ENCODE data around the gene RSRP1. TPM values are rescaled to one million over a fixed set of nuclear protein-coding genes. Genes with fewer than 3 reads are reported as not detected.

The RSRP1 gene
- total RNA-seq, 1 donor from 2014 or later = 83.4 TPM

DNA sequence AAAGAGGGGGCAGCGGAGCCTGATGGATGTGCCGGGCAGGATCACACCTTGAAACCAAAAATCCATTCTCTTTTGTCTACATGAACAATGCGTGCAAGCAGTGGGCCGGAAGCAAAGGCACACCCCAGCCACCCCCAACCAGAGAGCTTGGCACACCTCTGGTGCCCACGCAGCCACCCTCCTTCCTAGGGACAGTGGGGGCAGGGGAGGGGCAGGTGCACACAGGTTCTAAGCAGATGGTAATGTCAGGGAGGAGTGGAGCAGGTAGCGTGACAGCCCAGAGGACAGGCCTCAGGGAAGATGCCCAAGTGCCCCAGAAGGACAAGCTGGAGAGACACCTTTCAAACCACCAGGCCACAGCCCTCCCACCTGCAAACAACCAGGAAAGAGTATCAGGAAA, 51.4 kb downstream of the RSRP1 start:
- H3K9me3 Mint-ChIP-seq (ENCODE audit: unreplicated experiment) = peaks cover 5% of the 10 kb centered on the region
- no peak overlapping the region for H3K4me3 Mint-ChIP-seq (ENCODE audit: unreplicated experiment)
- TF ChIP-seq, protein P1, sequence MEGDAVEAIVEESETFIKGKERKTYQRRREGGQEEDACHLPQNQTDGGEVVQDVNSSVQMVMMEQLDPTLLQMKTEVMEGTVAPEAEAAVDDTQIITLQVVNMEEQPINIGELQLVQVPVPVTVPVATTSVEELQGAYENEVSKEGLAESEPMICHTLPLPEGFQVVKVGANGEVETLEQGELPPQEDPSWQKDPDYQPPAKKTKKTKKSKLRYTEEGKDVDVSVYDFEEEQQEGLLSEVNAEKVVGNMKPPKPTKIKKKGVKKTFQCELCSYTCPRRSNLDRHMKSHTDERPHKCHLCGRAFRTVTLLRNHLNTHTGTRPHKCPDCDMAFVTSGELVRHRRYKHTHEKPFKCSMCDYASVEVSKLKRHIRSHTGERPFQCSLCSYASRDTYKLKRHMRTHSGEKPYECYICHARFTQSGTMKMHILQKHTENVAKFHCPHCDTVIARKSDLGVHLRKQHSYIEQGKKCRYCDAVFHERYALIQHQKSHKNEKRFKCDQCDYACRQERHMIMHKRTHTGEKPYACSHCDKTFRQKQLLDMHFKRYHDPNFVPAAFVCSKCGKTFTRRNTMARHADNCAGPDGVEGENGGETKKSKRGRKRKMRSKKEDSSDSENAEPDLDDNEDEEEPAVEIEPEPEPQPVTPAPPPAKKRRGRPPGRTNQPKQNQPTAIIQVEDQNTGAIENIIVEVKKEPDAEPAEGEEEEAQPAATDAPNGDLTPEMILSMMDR (IDR thresholded peaks at IDR 0.05; ENCODE audit: partially characterized antibody, unreplicated experiment) = no peak
- H3K36me3 Mint-ChIP-seq (ENCODE audit: unreplicated experiment) = no peaks in the 10 kb centered on the region
- H3K27me3 Mint-ChIP-seq (ENCODE audit: unreplicated experiment) = peaks cover 8% of the 10 kb centered on the region
- no peak for DNase-seq
- no peak overlapping the region for H3K27ac Mint-ChIP-seq (ENCODE audit: unreplicated experiment)
- peaks cover 27% of the 10 kb centered on the region for H3K4me1 Mint-ChIP-seq (ENCODE audit: low read depth, unreplicated experiment)

DNA sequence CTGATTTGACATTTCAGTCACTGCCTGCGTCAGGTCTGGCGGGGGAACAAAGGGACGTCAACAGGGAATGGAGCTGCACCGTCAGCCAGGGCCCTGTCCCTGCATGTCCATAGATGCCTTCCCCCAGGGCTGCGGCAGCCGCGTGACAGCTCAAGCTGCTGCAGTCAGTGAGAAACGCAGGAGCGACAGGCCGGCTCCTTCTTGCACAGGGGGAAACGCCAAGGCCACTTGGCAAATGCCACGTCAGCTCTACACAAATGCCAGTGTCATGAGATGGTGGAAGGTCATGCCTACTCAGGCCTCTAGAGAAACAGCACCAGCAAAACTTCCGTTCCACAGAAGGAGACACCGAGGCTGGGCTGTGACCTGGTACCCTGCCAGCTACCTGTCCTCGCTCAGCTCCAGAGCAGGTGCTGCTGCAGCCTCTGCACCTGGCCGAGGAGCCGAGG, 52.7 kb downstream of the RSRP1 start:
- no peak overlapping the region for H3K4me3 Mint-ChIP-seq (ENCODE audit: unreplicated experiment)
- TF ChIP-seq, protein P1 (IDR thresholded peaks at IDR 0.05; ENCODE audit: partially characterized antibody, unreplicated experiment) = no peak
- no peak overlapping the region for H3K27ac Mint-ChIP-seq (ENCODE audit: unreplicated experiment)
- DNase-seq = no peak
- peaks cover 5% of the 10 kb centered on the region for H3K9me3 Mint-ChIP-seq (ENCODE audit: unreplicated experiment)
- H3K27me3 Mint-ChIP-seq (ENCODE audit: unreplicated experiment) = peaks cover 5% of the 10 kb centered on the region
- H3K36me3 Mint-ChIP-seq (ENCODE audit: unreplicated experiment) = no peaks in the 10 kb centered on the region
- H3K4me1 Mint-ChIP-seq (ENCODE audit: low read depth, unreplicated experiment) = peaks cover 25% of the 10 kb centered on the region

DNA sequence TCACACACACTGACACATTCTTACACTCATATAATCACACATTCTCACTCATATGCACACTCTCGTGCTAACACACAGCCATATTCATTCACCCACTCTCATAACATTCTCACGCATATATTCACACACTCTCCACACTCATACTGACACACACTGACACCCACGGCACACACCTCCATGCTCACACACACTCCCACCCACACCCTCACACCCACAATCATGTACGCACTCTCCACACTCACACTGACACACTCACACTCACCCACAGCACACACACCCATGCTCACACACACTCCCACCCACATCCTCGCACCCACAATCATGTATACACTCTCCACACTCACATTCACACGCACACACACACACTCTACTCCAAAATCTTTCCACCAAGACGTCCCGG, 53.2 kb downstream of the RSRP1 start:
- TF ChIP-seq, protein P1 (IDR thresholded peaks at IDR 0.05; ENCODE audit: partially characterized antibody, unreplicated experiment) = no peak
- Mint-ChIP-seq H3K4me1 (ENCODE audit: low read depth, unreplicated experiment) (peaks cover 21% of the 10 kb centered on the region), H3K27me3 (ENCODE audit: unreplicated experiment) (peaks cover 5% of the 10 kb centered on the region), H3K36me3 (ENCODE audit: unreplicated experiment) (no peaks in the 10 kb centered on the region), H3K27ac (ENCODE audit: unreplicated experiment) (peak overlapping the region; percentile 14), H3K4me3 (ENCODE audit: unreplicated experiment) (no peak overlapping the region), H3K9me3 (ENCODE audit: unreplicated experiment) (peaks cover 5% of the 10 kb centered on the region)
- no peak for DNase-seq

DNA sequence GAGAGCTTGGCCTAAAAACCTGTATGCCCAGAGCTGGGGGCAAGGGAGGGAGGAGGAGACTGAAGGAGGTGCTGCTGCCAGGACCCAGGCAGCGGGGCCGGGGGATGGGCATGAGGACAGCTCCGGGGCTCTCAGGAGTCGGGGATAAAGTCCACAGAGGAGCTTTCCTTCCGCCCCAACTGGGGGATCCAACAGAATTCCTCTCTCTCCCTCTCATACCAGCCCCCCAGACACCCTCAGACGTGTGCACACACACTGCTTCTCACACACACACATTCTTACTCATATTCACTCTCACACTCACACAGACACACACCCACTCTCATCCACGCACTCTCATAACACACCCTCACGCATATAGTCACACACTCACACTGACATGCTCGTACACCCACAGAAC, 54.0 kb downstream of the RSRP1 start:
- no peak overlapping the region for H3K4me3 Mint-ChIP-seq (ENCODE audit: unreplicated experiment)
- H3K4me1 Mint-ChIP-seq (ENCODE audit: low read depth, unreplicated experiment) = peaks cover 14% of the 10 kb centered on the region
- H3K9me3 Mint-ChIP-seq (ENCODE audit: unreplicated experiment) = peaks cover 5% of the 10 kb centered on the region
- H3K36me3 Mint-ChIP-seq (ENCODE audit: unreplicated experiment) = no peaks in the 10 kb centered on the region
- peak overlapping the region; percentile 15 for H3K27ac Mint-ChIP-seq (ENCODE audit: unreplicated experiment)
- DNase-seq = no peak
- H3K27me3 Mint-ChIP-seq (ENCODE audit: unreplicated experiment) = peaks cover 5% of the 10 kb centered on the region
- TF ChIP-seq, protein P1 (IDR thresholded peaks at IDR 0.05; ENCODE audit: partially characterized antibody, unreplicated experiment) = no peak

Other genes starting within 250 kb of the RSRP1 start
- gene SYF2, start 15.0 kb downstream of the RSRP1 start, total RNA-seq (ENCODE audit: unreplicated experiment) = 32.6 TPM
- not detected for gene RHD, start 25.1 kb upstream of the RSRP1 start, total RNA-seq (ENCODE audit: unreplicated experiment)
- 83.5 TPM for gene TMEM50A, start 90.9 kb upstream of the RSRP1 start, total RNA-seq (ENCODE audit: unreplicated experiment)
- gene RHCE, start 173.4 kb upstream of the RSRP1 start, total RNA-seq (ENCODE audit: unreplicated experiment) = 1.2 TPM
- gene MACO1, start 183.4 kb upstream of the RSRP1 start, total RNA-seq (ENCODE audit: unreplicated experiment) = 85.4 TPM